ENCODE results near the gene TRUB1.
"Not testable (repeated sequence)": the region's sequence is repeated elsewhere in the genome, so short reads cannot be mapped to it uniquely, and the experiment has no call there.

TRUB1 gene

DNA sequence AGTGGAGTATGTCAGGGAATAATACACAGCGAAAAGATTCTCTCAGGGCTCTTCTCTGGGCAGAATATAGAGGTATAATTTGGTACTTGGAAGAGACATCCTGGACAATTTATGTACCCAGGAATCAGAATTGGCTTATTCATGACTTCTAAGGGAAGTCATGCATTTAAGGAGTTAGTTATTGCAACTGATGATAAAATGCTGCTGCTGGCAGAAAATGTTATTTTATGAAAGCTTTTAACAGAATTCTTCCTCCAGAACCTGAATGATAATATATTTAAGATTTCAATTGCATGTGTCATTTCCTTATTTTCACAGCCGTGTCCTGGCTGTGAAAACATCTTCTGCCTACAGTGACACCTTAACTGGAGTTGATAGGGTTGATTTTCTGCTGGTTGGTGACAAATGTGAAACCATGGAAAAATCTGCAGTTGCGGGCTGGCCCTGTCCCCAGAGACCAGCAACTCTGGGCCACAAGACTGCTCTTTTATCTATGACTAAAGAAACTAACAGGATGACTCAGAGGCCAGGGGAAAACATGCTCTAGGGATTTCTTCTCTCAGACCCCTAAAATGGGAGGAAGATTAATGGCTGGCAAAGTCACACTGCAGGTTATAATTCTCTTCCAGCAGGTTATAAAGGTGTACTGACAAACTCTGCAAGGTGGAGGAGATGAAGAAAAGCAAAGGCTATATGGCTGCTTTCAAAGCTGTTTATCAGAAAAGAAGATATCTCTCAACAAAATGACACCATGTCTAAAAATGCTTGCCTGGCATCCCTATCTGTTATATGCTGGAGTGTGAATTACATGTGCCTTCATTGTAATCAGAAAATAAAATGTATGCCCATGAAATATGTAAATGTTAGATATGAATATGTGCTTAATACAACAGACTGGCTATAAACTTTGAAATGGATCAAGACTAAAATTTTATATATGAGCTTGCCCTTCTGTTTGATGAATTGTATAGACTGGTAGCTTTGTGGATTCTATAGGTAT lies 12.1 kb upstream of the TRUB1 start:
- DNase-seq (ENCODE audit: low read depth, low spot score), result no peak

DNA sequence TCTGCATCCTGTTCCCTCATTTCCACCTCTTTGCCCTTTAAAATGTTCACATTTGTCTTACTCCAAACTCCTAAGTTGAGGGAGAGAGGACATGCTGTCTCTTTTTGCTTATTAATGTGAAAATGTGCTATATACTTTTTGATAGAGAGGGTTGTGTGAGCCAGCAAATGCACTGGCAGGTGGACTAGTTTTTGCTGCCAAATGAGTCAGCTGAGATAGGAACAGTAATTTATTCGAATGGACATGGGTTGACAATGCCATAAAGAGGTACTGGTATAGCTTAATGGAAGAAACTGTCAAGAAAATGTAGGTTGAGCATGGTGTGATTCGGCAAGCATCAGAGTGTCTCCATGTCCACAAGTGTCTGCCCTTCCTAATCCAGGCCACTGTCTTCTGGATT lies 9.2 kb upstream of the TRUB1 start:
- DNase-seq (ENCODE audit: low read depth, low spot score), result no peak

DNA sequence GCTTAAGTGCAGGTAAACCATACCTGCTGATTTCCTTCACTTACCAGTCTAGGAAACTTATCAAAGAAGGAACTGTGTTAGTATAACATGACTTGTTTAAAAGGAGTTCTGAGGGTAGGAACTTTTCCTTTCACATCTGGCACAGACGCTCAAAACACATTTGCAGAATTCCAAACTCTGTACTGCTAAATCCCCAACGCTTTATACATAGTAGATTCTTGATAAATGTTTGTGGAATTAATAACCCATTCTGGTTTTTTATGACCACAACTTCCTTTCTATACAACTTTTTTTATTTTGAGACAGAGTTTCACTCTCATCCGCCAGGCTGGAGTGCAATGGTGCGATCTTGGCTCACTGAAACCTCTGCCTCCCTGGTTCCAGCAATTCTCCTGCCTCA lies 7.7 kb upstream of the TRUB1 start:
- no peak for DNase-seq (ENCODE audit: low read depth, low spot score)

DNA sequence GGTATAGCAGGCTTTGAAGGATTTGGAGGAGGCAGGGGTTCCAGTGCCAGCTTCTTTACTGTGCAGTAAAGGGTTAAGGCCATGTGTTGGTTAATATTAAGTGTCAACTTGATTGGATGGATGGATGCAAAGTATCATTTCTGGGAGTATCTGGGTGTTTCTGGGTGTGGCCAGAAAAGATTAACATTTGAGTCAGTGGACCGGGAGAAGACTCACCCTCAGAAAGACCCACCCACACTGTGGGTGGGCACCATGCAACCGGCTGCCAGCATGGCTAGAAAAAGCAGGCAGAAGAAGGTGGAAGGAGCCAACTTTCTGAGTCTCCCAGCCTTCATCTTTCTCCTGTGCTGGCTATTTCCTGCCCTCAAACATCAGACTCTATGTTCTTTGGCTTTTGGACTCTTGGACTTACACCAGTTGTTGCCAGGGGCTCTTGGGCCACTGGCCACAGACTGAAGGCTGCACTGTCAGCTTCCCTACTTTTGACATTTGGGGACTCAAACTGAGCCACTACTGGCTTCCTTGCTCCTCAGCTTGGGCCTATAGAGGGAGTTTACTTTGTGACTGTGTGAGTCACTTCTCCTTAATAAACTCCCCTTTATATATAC lies 6.8 kb upstream of the TRUB1 start:
- no peak for DNase-seq (ENCODE audit: low read depth, low spot score)

DNA sequence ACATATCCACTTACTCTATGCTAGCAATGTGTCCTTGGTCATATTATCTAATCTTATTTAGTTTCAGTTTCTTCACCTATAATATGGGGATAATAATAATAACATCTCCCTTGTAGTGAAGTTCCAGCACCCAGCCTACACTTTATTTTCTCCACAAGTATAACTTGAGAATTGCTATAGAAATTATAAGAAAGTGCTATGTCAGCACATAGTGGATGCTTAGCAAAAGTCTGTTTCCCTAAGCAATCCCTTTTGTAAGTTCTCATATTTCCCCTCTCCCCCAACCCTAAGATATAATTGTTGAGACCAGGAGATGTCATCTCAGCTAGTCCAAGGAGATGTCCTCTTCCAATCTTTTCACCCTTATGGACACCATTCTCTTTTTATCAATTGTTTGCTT lies 5.8 kb upstream of the TRUB1 start:
- no peak for DNase-seq (ENCODE audit: low read depth, low spot score)

DNA sequence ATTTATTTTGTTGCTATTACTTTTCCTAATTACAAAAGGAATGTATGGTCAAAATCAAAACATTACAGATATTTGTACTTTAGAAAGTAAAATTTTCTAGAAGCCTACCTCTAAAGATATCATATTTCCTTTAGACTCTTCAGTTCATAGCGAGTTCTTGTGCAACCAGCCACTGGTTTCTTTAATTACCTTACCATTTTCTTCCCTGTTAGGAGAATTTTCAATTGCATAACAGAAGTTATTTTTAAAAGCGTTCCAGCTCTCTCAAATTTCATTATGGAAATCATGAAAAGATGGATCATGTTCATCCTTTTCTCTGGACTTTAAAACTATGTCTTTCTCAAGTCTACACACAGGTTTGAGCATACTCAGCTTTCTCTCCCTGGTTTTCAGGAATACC lies 5.0 kb upstream of the TRUB1 start:
- DNase-seq (ENCODE audit: low read depth, low spot score), result no peak

DNA sequence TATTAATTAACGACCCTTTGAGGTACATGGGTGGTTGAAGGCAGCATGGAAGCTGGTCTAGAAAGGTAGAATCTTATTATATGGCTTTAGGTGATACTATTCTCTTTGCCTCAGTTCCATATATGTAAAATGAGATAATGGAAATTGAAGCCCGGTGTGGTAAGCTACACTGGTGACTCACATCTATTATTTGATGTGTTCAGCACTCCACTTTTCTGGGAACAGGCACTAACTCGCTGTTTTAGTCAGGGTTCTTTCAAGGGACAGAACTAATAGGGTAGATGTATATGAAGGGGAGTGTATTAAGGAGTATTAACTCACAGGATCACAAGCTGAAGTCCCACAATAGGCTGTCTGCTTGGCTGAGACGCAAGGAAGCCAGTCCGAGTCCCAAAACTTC lies 4.4 kb upstream of the TRUB1 start:
- DNase-seq (ENCODE audit: low read depth, low spot score), result no peak

DNA sequence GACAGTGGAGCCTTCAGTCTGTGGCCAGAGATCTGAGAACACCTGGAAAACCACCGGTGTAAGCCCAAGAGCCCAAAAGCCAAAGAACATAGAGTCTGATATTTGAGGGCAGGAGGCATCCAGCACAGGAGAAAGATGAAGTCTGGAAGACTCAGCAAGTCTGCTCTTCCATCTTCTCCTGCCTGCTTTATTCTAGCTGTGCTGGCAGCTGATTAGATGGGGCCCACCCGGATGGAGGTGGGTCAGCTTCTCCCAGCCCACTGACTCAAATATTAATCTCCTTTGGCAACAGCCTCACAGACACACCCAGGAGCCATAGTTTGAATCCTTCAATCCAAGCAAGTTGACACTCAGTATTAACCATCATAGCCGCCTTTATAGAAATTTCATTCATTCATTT lies 4.0 kb upstream of the TRUB1 start:
- not testable (repeated sequence) for DNase-seq (ENCODE audit: low read depth, low spot score)

DNA sequence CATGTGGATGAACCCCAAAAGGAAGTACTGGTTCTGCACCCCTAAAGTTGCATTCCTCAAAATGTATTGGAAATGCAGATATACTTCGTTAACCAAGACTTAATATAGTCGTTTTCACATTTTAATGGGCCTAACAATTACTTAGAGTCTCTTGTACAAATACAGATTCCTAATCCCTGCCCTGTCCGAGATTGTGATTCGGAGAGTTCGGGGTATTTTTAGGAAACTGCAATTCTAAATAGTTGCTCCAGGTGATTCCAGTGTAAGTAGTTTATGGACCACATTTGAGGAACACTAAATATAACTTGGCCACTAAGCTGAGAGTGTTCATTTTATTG lies 830 bp downstream of the TRUB1 start:
- no peak for DNase-seq (ENCODE audit: low read depth, low spot score)

DNA sequence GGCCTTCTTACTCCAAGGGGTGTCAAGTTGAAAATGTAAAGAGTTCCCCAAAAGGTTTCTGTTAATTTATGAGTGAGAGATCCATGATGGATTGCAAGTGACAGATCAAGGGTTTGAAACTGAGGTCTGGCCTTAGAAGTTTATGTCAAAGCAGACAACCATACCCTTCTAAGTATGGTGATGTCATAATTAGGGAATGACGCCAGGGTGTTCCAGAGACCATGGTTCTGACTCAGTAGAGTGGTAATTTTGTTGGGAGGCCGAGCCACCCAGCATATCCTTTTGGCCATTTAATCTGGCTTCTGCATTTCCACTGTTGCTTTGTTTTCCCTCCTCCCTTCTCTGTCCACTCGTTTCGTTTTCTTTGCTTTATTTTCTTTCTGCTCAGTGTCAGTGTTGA lies 2.7 kb downstream of the TRUB1 start:
- DNase-seq (ENCODE audit: low read depth, low spot score), result no peak

DNA sequence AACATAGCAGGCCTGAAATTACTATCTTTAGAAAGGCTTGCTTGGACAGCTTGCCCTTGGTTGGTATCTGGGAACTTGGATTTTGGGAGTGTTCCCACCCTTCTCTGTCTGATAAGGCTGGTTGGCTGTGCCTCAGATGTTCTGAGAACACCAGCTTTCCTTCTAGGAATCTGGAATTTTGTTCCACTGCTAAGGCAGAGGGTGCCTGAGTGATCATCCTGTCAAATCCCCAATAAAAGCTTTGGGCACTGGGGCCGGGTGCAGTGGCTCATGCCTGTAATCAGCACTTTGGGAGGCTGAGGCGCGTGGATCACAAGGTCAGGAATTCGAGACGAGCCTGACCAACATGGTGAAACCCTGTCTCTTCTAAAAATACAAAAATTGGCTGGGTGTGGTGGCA lies 5.0 kb downstream of the TRUB1 start:
- no peak for DNase-seq (ENCODE audit: low read depth, low spot score)

DNA sequence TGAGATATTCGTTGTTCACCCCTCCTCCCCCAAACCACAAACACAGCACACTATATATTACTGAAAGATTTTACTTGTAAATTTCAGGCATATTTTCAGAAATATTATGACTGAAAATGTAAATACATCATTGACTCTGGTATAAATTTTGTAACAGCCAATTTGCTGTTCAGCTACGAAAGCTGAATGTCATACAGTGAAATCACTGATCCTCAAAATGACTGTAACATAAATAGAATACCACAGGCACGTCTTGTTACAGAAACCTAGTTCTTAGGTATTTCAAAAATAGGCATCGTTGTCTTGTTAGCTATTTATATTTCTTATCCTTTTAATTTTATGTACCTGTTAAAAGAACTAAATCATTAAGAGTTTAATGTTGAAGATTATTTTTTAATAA lies 15.1 kb downstream of the TRUB1 start:
- DNase-seq (ENCODE audit: low read depth, low spot score), result no peak

DNA sequence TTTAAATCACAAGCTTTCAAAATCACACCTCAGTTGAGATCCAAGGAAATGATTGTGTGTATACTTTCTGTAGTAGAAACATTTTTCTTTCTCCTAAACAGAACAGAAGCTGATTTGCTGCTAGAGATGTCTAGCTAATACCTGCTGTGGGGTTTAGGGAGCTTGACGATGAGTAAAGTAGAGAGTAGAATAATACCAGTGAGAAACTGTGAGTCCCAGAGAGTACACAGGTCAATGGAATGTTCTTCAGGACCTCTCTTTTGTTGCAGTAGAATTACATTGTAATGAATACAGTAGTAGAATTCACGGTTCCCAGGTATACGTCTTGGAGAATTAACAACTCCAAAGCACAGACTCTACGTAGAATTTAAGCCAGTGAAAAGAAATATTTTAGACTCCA lies 18.0 kb downstream of the TRUB1 start:
- no peak for DNase-seq (ENCODE audit: low read depth, low spot score)

DNA sequence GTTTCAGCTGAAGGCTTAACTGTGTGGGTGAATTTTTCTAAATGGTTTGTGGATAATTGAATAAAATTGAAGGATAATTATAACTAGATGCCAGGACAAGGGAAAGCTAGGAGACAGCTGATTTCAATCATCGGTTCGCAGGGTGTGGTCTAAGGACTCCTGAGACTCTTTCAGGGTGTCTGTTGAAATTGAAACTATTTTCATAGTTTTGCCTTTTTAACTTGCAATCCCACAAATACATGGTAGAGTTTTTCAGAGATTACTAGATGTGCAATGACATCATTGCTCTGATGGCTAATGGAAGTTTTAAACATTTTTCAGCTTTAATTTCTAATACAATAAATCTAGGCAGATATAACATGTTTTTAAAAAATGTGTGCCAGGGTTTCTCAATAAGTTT lies 18.5 kb downstream of the TRUB1 start:
- DNase-seq (ENCODE audit: low read depth, low spot score), result no peak

DNA sequence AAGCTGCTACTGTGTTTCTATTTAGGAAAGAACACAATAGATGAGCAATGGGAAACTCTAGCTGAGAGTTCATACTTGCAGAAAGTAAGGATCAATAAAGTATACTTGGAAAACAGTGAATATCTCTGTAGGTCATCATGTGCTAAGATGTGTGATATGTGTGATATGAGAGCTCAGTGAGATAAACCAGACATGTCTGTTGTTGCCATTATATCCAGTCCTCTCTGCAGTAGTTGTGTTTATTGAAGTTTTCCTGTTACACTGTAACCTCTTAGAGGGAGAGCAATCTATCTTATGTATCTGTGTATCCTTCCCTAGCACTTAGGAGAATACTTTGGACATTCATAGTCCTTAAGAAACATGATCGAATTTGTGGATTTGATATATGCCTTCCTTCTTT lies 19.1 kb downstream of the TRUB1 start:
- no peak for DNase-seq (ENCODE audit: low read depth, low spot score)

DNA sequence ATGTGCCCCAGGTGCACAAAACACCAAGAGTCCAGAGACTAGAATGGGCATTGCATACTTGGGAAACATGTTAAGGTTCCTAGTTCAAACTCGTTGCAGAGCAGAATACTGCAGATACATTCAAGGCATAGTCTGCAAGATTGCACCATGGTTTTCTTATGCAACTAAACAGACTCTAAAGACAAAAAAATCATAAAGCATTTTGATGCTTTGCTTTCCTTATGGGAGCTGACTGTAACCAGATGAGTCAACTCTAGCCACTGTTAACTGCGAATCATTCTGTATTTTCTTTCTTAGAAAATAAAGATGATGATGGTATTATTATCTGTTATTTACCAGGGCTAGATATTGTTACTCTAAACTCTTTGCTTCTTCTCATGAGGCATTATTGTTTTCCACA lies 19.7 kb downstream of the TRUB1 start:
- no peak for DNase-seq (ENCODE audit: low read depth, low spot score)

DNA sequence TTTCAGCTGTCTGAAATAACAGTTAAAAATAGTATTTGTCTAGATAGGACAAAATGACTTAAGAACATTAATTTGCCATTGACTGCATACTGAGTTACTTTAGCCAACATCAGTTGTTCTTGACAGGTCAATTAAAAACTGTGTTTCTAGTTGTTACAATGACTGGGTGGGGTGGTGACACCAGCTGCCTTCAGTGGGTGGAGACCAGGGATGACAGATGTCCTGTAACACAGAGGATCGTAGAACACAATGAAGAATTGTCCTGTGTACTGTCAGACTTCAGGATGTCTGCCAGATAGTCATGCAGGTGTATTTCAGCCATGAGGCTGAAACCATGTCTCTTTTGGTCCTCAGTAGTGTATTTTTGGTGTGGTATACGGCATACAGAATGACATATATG lies 24.4 kb downstream of the TRUB1 start:
- DNase-seq (ENCODE audit: low read depth, low spot score), result no peak

DNA sequence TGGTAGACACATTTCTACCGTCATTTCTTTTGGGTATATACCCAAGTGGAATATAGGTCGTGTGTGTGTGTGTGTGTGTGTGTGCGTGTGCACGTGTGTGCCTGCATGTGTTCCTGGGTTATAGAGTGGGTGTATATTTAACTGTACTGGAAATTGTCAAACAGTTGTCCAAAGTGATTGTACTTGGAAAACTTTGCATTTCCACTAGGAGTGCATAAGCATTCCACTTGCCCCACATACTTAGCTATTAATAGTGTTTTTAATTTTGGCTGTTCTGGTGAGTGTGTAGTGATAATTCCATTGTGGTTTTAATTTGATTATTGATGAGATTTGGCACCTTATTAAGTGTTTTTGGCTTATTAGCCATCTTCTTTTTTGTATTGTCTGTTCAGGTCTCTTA lies 25.9 kb downstream of the TRUB1 start:
- no peak for DNase-seq (ENCODE audit: low read depth, low spot score)

DNA sequence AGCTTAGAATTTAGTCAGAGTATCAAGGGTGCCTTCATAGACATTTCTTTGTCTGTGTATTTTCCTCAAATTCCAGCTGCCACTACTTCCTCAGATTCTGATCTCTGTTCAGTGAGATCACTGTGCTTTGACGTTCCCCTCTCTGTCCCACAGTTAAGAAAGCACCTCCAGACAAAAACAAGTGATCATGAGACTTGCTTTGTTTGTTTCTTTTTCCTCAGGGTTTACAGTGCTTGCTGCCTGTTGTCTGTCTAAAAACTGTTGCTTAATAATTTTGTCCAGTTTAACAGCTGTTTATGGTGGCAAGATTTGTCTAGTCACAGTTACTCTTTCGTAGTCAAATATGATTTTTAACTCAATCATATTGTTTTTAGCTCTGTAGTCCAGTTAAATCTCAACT lies 29.1 kb downstream of the TRUB1 start:
- DNase-seq (ENCODE audit: low read depth, low spot score), result no peak

DNA sequence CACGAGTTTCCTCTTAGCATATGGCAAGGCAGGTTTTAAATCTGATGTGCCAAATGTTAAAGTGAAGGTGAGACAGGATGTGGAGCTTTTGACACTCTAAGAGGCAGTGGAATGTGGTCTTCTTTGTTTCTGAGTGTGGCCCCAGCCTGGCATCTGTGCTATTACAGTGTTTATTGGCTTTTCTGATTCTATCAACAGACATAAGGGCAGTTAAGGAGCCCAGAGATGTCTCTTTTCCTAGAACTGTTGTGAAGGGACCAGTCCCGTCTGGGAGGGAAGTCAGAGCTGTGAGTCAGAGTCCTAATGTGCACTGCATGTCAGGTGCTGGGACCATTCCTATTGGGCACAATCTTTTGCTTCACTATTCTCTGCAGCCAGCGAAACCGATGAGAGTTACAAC lies 32.5 kb downstream of the TRUB1 start:
- no peak for DNase-seq (ENCODE audit: low read depth, low spot score)

DNA sequence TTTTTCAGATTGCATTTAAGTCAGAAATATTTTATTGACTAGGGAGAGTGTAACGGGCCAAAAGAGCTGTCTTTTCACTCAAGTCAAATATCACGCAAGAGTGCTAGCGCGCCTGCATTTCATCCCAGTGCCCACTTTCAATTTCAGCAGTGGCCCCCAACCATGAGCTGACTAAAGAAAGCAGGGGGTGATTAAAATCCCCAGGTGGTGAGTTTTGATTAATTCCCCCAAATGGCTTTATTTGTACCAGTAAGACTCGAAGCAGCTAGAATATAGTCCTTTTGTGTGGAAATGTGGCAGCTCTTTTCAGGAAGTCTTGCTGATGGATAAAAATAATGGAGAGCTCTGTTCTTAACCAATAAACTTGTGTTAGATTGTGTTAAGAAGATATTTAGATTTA lies 35.3 kb downstream of the TRUB1 start:
- no peak for DNase-seq (ENCODE audit: low read depth, low spot score)

DNA sequence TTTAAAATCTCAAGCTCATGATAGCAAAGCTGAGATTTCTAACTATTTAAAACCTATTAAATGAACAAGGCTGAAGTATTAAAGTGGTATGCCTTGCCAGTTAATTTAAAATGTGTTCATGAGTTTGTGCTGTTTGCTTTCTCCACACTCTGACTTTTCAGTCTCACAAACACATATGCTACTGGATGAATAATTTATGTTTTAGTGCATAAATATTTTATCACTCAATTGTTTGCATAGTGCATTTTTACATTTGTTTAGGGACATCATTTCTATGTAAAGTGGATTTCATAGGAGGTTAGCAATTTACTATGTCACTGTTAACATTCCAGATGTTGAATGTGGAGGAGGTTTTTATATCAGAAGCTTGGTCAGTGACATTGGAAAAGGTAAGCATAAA lies 36.0 kb downstream of the TRUB1 start:
- no peak for DNase-seq (ENCODE audit: low read depth, low spot score)

DNA sequence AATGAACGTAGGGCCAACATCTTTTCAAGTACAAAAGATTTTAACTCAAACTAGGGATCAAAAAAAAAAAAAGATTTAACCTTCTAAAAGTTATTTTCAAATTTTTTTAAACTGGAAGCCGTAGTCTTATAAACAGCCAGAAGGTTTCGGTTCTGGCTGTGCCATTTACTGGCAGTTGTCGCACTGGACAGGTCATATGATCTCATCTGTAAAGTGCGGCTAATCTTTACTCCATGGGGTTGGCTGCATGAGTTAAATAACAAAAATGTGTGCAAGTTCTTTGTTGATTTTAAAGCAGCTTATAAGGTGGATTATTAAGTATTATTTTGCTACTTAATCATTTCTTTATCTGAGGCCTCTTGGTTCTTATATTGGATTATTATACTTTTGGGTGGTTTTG lies 36.6 kb downstream of the TRUB1 start:
- DNase-seq (ENCODE audit: low read depth, low spot score), result no peak

DNA sequence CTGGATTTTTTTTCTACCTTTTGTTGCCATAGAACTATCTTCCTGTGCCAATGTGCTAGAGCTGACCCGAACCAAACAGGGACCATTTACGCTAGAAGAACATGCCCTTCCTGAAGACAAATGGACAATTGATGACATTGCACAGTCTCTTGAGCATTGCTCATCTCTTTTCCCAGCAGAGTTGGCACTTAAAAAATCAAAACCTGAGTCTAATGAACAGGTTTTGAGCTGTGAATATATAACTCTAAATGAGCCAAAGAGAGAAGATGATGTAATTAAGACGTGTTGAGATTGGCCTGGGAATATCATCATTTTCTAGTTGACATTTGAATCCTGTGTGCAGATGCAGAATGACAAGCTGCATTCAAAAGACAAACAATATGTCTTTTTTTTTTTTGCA lies 37.1 kb downstream of the TRUB1 start:
- DNase-seq (ENCODE audit: low read depth, low spot score), result no peak
